Activated gamma-delta T cell treated with anti-CD3 and anti-CD28 coated beads, Interleukin-2, amount 50 U/mL, for 16 hours (primary cell): ENCODE results near the gene EXOSC1.
A peak's percentile ranks its signal among the peaks of the same experiment; 100 is the strongest.
"Not testable (repeated sequence)": the region's sequence is repeated elsewhere in the genome, so short reads cannot be mapped to it uniquely, and the experiment has no call there.

ENCODE experiments used
- DNase-seq: peaks from one replicate; pipeline ENCODE4 v3.0.0-alpha.2; 2020; ENCODE audit warnings: low read depth

Gene EXOSC1

GRCh38 chr10:97407952-97408248, 37.9 kb downstream of the EXOSC1 start:
- DNase-seq = no peak

GRCh38 chr10:97407211-97407951, 38.4 kb downstream of the EXOSC1 start:
- peak; percentile 59 for DNase-seq

- DNase-seq = not testable (repeated sequence)
Observed at GRCh38 chr10:97406483-97406882, 39.3 kb downstream of the EXOSC1 start.

DNA sequence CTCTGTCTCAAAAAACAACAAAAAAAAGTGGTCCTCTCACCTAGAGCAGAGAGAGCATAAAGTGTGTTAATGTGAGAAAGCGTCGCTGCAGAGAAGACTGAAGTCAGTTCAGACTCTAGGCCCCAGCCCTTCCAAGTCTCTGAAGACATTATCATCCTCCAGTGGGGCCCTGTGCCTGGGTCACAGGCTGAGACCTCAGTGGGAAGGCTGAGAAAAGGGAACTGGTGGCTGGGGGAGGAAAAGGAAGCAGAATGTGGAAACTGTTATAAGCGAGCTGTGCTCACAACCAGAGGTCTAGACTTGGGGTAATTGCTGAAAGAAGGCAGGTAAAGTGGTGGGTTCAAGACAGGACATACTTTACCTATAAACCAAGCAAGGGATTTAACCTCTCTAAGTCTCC, 39.7 kb downstream of the EXOSC1 start:
- DNase-seq = no peak

DNA sequence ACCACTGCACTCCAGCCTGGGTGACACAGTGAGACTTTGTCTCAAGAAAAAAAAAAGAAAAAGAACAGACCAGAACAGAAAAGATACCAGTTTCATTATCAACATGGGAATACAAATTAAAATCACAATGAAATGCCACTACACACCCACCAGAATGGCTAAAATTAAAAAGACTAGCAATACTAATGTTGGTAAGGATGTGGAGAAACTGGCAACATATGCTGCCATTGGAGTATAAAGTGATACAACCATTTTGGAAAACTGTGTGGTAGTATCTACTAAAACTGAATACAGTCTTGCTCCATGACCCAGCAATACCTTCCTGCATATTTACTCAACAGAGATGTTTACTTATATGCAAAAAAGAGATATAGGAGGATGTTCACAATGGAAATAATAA, 41.8 kb downstream of the EXOSC1 start:
- no peak for DNase-seq

DNA sequence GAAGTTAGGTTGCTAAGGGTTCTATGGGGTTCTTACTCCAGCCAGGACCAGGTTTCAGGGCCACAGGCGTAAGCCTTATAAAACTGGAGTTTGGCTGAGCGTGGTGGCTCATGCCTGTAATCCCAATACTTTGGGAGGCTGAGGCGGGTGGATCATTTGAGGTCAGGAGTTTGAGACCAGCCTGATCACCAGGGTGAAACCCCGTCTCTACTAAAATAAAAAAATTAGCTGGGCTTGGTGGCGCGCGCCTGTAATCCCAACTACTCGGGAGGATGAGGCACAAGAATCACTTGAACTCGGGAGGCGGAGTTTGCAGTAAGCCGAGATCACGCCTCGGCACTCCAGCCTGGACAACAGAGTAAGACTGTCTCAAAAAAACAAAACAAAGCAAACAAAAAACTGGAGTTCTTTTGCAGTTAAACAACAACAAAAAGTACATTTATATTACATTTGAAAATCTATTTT, 44.3 kb downstream of the EXOSC1 start:
- no peak for DNase-seq

DNA sequence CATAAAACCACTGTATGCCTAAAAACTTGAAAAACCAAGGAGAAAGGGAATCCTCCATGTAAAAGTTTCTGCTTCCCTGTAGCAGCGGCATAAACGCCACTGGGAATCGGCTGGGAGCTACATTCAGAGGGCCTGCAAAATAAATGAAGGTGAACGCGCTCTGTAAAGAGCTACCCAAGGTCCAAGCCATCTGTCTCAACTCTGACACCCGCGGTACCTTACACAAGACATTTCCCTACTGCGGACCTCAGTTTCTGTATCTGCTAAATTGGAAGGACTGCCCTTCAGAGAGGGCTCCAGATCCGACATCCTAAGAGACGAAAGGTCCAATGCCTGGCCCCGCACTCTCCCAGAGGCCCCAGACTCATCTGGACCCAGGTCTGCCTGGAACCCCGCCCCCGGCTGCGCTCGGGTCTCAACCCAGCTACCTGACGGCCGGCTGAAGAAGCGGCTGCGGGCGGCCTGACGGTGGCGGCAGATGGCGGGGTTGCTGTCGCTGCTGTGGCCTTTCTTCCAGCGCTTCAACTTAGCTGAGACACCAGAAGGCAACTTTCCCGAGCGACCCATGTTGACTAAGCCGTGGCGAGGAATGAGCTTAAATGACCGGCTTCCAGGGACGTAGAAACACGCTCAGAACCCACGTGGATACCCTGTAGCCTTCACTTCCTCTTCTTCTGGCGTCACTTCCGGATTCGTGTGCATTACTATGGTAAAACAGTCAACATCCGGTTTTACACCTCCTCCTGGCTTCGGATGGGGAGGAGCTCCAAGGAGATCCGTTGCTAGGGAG, 44.9 kb downstream of the EXOSC1 start, which contains the start of gene RRP12:
Gene RRP12, minus strand, starts transcription at position 676 of the 790 bp plus-strand sequence. Its CDS starts 109 bp downstream, at position 567.
- DNase-seq = peak; percentile 70

- no peak for DNase-seq
Observed at GRCh38 chr10:97399843-97400545, 45.8 kb downstream of the EXOSC1 start.

DNA sequence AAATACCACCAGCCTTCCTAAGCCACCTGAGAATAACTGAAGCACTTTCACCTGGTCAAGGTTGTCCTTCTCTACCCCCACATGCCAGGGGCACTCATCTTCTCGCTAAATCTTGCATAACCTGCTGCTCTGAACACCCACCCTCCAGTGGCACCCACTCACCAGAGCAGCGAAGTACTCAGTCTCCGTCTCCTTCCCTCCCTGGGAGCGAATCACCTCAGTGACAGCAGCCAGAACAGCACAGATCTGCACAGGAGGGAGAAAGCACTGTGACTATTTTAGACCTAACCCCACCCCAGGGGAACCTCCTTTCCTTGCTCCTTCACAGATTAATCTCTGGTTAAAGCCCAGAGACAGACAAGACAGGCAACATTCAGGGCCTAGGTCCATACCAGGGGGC, 49.8 kb downstream of the EXOSC1 start:
- DNase-seq = no peak

- DNase-seq = no peak
Observed at GRCh38 chr10:97393034-97393573, 52.7 kb downstream of the EXOSC1 start.

DNA sequence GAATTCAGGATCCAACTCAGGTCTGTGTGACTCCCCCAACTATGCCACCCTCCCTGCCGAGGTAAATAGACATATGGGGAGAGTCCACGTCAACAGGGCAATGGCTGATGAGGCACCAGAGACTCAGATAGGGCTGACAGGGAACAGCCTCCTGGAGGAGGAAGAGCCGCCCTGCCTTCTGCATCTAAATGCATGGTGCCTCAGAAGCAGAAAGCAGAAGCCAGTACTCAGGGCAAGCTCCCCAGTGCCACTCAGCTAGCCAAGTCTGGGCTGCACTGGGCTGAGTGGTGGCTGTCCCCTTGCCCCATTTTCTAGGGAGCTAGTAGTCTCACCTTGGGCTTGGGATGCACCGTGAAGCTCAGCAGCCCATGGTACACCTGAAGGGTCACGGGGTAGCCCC, 55.7 kb downstream of the EXOSC1 start:
- DNase-seq = no peak

DNA sequence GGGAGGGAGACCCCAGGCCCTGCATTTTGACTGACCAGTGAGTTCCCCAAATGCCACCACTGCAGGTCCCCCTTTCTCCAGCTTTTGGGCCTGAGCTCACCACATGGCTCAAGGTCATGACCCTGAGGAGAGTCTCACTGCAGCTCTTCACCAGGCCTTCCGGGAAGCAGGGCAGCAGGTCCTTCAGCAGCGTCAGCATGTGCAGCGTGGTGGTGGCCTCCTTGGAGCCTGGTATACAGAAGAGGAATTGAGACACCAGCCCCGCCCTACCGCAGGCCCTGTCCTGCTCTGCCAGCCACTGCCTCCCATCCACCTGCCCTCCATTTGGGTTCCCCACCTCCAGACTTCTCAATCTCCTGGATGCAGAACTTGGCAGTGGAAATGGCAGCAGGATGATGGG, 57.7 kb downstream of the EXOSC1 start:
- DNase-seq = no peak
